ENCODE results near the gene GMPS.

Gene GMPS

GRCh38 chr3:155946178-155946577, 75.7 kb downstream of the GMPS start:
- TF ChIP-seq, protein P1, sequence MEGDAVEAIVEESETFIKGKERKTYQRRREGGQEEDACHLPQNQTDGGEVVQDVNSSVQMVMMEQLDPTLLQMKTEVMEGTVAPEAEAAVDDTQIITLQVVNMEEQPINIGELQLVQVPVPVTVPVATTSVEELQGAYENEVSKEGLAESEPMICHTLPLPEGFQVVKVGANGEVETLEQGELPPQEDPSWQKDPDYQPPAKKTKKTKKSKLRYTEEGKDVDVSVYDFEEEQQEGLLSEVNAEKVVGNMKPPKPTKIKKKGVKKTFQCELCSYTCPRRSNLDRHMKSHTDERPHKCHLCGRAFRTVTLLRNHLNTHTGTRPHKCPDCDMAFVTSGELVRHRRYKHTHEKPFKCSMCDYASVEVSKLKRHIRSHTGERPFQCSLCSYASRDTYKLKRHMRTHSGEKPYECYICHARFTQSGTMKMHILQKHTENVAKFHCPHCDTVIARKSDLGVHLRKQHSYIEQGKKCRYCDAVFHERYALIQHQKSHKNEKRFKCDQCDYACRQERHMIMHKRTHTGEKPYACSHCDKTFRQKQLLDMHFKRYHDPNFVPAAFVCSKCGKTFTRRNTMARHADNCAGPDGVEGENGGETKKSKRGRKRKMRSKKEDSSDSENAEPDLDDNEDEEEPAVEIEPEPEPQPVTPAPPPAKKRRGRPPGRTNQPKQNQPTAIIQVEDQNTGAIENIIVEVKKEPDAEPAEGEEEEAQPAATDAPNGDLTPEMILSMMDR (conservative IDR thresholded peaks at IDR 0.05; ENCODE audit: low read length) = no peak
- DNase-seq (ENCODE audit: low read depth) = peak; percentile 86
- no peak overlapping the region for H3K4me3 ChIP-seq (ENCODE audit: low read length)

DNA sequence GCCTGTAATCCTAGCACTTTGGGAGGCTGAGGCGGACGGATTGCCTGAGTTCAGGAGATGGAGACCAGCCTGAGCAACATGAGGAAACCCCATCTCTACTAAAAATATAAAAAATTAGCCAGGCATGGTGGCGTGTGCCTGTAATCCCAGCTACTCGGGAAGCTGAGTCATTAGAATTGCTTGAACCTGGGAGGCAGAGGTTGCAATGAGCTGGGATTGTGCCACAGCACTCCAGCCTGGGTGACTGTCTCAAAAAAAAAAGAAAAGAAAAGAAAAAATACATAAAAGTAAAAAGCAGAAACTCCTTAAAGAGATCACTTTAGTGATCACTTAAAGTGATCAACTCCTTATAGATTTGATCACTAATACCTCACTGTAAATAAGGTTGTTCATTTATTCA, 78.0 kb downstream of the GMPS start:
- H3K4me3 ChIP-seq (ENCODE audit: low read length) = no peak overlapping the region
- peak; percentile 20 for DNase-seq (ENCODE audit: low read depth)
- TF ChIP-seq, protein P1 (conservative IDR thresholded peaks at IDR 0.05; ENCODE audit: low read length) = no peak

DNA sequence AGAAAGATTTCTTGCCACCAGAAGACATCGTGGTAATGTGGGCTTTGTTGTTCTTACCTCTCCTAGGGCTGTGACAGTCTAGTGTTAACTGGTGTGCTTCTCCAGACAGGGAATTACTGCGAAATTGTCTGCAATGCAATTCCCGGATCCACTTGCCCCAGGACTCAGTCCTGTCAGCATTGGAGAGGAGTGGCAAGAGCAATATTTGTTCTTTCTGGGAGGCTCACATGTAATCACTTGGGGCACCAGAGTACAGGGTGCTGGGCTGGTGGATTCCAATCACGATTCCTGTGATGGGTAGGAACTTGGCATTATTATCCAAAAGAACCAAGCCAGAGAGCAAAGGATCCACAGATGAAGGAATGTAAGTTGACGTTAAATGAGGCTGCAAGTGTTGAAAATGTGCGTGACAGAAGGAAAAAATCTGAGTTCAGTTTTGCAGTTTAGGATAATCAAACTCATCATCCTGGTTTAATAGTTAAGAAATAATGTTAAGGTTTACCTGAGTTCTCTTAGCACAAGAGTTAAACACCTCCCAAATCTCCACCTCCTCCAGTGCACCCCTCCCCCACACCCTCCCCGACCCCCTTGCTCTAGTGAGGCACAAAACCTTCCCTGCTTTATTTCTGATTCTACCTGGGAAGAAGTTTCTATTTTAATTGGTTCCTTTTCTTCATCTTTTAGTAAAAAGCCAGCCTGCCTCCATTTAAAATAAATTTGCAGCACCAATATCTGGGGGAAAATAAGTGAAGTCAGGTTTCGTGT, 79.2 kb downstream of the GMPS start:
- TF ChIP-seq, protein P1 (conservative IDR thresholded peaks at IDR 0.05; ENCODE audit: low read length) = no peak
- DNase-seq (ENCODE audit: low read depth) = peak; percentile 35

DNA sequence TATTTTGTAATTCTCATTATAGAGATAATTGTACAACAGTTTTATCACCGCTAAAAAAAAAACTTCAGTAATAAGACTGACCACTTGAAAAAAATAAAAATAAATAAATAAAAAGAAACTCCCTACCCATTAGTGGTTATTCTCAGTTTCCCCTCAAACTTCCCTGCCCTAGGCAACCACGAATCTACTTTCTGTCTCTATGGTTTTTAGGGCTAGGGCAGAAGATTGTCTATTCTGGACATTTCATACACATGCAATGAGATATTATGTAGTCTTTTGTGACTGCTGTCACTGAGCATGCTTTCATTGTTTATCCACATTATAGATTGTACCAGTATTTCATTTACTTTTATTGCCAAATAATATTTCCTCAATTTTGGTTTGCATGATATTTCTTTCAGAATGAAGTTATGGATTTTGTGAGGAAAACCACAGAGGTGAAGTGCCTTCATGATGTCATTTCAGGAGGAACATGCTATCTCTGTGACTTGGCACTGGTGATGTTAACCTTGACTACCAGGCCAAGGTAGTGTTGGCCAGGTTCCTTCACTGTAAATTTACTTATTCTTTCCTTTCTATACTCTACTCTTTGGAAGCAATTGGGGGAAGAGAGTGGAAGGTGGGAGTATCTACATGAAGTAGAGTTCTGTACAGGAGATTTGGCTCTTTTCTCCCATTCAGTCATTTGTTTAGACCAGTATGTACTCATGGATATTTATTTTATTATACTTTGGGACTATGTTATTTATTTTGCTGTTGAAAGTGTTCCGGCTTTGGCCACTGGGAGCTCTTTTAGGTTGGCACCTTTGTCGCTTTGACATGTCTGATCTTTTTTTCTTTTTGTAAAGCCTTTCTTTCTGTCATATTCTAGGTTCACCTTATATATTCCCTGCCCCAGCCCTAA, 86.3 kb downstream of the GMPS start:
- no peak overlapping the region for H3K4me3 ChIP-seq (ENCODE audit: low read length)
- TF ChIP-seq, protein P1 (conservative IDR thresholded peaks at IDR 0.05; ENCODE audit: low read length) = no peak
- no peak for DNase-seq (ENCODE audit: low read depth)

More for the DNA sequence above, 79.2 kb downstream of the GMPS start:
- H3K4me3 ChIP-seq (ENCODE audit: low read length) = no peak overlapping the region

GRCh38 chr3:155957412-155957880, 87.0 kb downstream of the GMPS start:
- TF ChIP-seq, protein P1 (conservative IDR thresholded peaks at IDR 0.05; ENCODE audit: low read length) = no peak
- no peak for DNase-seq (ENCODE audit: low read depth)
- no peak overlapping the region for H3K4me3 ChIP-seq (ENCODE audit: low read length)

DNA sequence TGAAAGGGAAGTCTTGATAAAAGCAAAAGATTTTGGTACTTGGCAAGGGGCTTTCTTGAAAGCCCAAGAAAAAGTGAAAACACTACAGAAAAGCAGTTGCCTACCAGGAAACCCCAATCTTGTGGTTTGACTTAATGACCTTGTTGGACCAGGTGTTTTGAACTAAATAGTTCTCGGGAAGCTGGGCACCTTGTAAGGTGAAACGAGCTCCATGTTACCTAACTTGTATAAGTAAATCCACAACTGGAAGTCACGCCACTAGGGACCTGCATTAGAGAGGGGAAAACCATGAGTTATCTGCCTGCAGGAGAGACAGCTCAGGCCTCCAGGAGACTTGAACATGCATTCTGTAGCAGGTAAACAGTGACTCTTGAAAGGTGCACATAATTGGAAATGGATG, 88.2 kb downstream of the GMPS start:
- no peak overlapping the region for H3K4me3 ChIP-seq (ENCODE audit: low read length)
- no peak for DNase-seq (ENCODE audit: low read depth)
- TF ChIP-seq, protein P1 (conservative IDR thresholded peaks at IDR 0.05; ENCODE audit: low read length) = no peak
